ENCODE measurements around the gene QRFPR.

DNA sequence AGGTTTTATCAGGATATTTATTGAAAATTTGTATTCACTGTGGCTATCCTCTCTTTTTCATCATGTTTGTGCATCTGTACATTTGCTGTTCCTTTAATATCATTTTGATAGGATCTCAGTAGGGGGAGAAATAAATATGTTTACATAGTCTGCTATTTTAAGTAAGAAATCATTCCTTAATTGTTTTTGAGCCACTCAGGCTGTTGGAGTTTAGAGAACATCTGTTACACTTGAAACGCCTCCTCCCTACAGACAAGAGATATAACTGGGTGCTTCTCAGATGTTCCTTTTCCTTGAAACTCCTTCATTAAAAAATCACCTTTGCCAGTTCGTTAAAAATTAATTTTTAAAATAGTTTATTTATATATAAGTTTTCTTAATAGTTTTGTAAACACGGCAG, 59.4 kb downstream of the QRFPR start:
- TF ChIP-seq, protein P1, sequence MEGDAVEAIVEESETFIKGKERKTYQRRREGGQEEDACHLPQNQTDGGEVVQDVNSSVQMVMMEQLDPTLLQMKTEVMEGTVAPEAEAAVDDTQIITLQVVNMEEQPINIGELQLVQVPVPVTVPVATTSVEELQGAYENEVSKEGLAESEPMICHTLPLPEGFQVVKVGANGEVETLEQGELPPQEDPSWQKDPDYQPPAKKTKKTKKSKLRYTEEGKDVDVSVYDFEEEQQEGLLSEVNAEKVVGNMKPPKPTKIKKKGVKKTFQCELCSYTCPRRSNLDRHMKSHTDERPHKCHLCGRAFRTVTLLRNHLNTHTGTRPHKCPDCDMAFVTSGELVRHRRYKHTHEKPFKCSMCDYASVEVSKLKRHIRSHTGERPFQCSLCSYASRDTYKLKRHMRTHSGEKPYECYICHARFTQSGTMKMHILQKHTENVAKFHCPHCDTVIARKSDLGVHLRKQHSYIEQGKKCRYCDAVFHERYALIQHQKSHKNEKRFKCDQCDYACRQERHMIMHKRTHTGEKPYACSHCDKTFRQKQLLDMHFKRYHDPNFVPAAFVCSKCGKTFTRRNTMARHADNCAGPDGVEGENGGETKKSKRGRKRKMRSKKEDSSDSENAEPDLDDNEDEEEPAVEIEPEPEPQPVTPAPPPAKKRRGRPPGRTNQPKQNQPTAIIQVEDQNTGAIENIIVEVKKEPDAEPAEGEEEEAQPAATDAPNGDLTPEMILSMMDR (IDR thresholded peaks at IDR 0.05): no peak
- no peak for TF ChIP-seq ZFX (IDR thresholded peaks at IDR 0.05; ENCODE audit: borderline replicate concordance)
